Stimulated activated CD8-positive, alpha-beta memory T cell treated with anti-CD3 and anti-CD28 coated beads, Interleukin-7, amount 100 ng/mL, for 24 hours (primary cell): ENCODE data around the gene ARFGEF3.

Source experiments
- DNase-seq: peaks from one replicate; pipeline ENCODE4 v3.0.0-alpha.2; 2020; ENCODE audit warnings: low read depth

Gene ARFGEF3

GRCh38 chr6:138240476-138241245 is 78.9 kb downstream of the ARFGEF3 start:
- no peak for DNase-seq

- DNase-seq = no peak
Measured at GRCh38 chr6:138241381-138241780, 79.6 kb downstream of the ARFGEF3 start.

GRCh38 chr6:138241934-138242333 is 80.2 kb downstream of the ARFGEF3 start:
- no peak for DNase-seq

- DNase-seq = no peak
Measured at GRCh38 chr6:138242987-138243592, 81.4 kb downstream of the ARFGEF3 start.

GRCh38 chr6:138245751-138246150 is 84.0 kb downstream of the ARFGEF3 start:
- DNase-seq = no peak

GRCh38 chr6:138246650-138247440 is 85.1 kb downstream of the ARFGEF3 start:
- DNase-seq = no peak

GRCh38 chr6:138248011-138248410 is 86.3 kb downstream of the ARFGEF3 start:
- no peak for DNase-seq

GRCh38 chr6:138248878-138249277 is 87.1 kb downstream of the ARFGEF3 start:
- DNase-seq = no peak

GRCh38 chr6:138250053-138250452 is 88.3 kb downstream of the ARFGEF3 start:
- DNase-seq = no peak

GRCh38 chr6:138250513-138251247 is 88.9 kb downstream of the ARFGEF3 start:
- no peak for DNase-seq

- no peak for DNase-seq
Measured at GRCh38 chr6:138253731-138254130, 92.0 kb downstream of the ARFGEF3 start.

- no peak for DNase-seq
Measured at GRCh38 chr6:138255443-138255842, 93.7 kb downstream of the ARFGEF3 start.

GRCh38 chr6:138257638-138258040 is 95.9 kb downstream of the ARFGEF3 start:
- no peak for DNase-seq

GRCh38 chr6:138258197-138258596 is 96.5 kb downstream of the ARFGEF3 start:
- DNase-seq = no peak

- DNase-seq = no peak
Measured at GRCh38 chr6:138258991-138259390, 97.3 kb downstream of the ARFGEF3 start.

- DNase-seq = no peak
Measured at GRCh38 chr6:138261116-138261780, 99.5 kb downstream of the ARFGEF3 start.

- DNase-seq = no peak
Measured at GRCh38 chr6:138263963-138264362, 102.2 kb downstream of the ARFGEF3 start.

GRCh38 chr6:138264372-138264880 is 102.7 kb downstream of the ARFGEF3 start:
- DNase-seq = no peak

GRCh38 chr6:138266095-138266494 is 104.4 kb downstream of the ARFGEF3 start:
- DNase-seq = no peak

GRCh38 chr6:138267971-138268895 is 106.5 kb downstream of the ARFGEF3 start:
- no peak for DNase-seq
